K562 (cell line): ENCODE measurements around the gene PGA3. TPM values are rescaled to one million over a fixed set of nuclear protein-coding genes. Genes with fewer than 3 reads are reported as not detected.
"Not testable (repeated sequence)": the region's sequence is repeated elsewhere in the genome, so short reads cannot be mapped to it uniquely, and the experiment has no call there.

ENCODE experiments used
- ATAC-seq: fragments of 200-7000 bp; cut with Tn5 transposase; 3 replicates; pipeline ENCODE4 v1.9.1; 2020; ENCODE audit warnings: moderate library complexity
- BruUV-seq: library from RNA; stranded (reverse); fragments of 400-500 nt; replicated peaks from 2 replicates; lab custom pipeline; 2021; lab: Mats Ljungman, UMichigan
- CTCF ChIA-PET: fragments of 300-600 bp; formaldehyde crosslinking; extraction: SDS; loops from one replicate; lab custom pipeline; 2021; ENCODE audit warnings: low intra/inter-chr PET ratio; lab: Yijun Ruan, JAX
- POLR2A ChIA-PET: fragments of 300-600, 350-650 bp; sonication (Branson Sonifier 250); formaldehyde crosslinking; extraction: SDS; loops from one replicate; lab custom pipeline; 2021; ENCODE audit warnings: antibody characterized with exemption, inconsistent platforms; lab: Yijun Ruan, JAX
- DNase-seq, 4 experiments: peaks; one replicate each; pipeline versions ENCODE4 v3.0.0 to v3.0.0-alpha.2; 2011 to 2018; ENCODE audit warnings: low spot score in 3 of 4, mixed read lengths in 3 of 4; ENCODE audit errors: extremely low read depth in 1 of 4
- FAIRE-seq: peaks from 2 replicates; lab custom pipeline; 2011; peaks lifted over from hg19 to GRCh38; lab: Jason Lieb, UNC
- H2AFZ ChIP-seq: 2 replicates; pipeline ENCODE4 v1.6.0; 2011; ENCODE audit warnings: low read depth, low read length, control low read depth, inconsistent platforms
- H3K27ac ChIP-seq: fragments of 200-600 bp; 3 replicates; pipeline ENCODE4 v1.8.0; 2011; ENCODE audit warnings: low read depth, mild to moderate bottlenecking, control low read depth, inconsistent platforms, low read length, moderate library complexity, mixed read lengths; ENCODE audit errors: extremely low read depth
- H3K27me3 ChIP-seq, 2 experiments: fragments of 300-600 bp in 1 of 2; 2 replicates in 1 of 2; 3 replicates in 1 of 2; pipeline versions ENCODE4 v1.6.0 to v1.8.0; 2011; ENCODE audit warnings: inconsistent platforms in 2 of 2, low read length in 2 of 2, mild to moderate bottlenecking in 1 of 2, mixed read lengths in 1 of 2, moderate library complexity in 1 of 2; ENCODE audit not compliant: control insufficient read depth in 2 of 2, insufficient read depth in 2 of 2
- H3K36me3 ChIP-seq: fragments of 300-600 bp; 3 replicates; pipeline ENCODE4 v1.8.0; 2011; ENCODE audit warnings: mild to moderate bottlenecking, low read length, inconsistent platforms; ENCODE audit not compliant: control insufficient read depth, insufficient read depth
- H3K4me1 ChIP-seq, 2 experiments: fragments of 200-600 bp in 1 of 2; replicated peaks in 1 of 2; 2 replicates in 1 of 2; 3 replicates in 1 of 2; pipeline versions ENCODE4 v1.5.1 to v1.8.0; 2011; ENCODE audit warnings: inconsistent platforms in 2 of 2, low read length in 2 of 2, mild to moderate bottlenecking in 1 of 2, mixed read lengths in 1 of 2, moderate library complexity in 1 of 2; ENCODE audit not compliant: control insufficient read depth in 2 of 2, insufficient read depth in 2 of 2
- H3K4me2 ChIP-seq: 2 replicates; pipeline ENCODE4 v1.6.1; 2011; ENCODE audit warnings: low read length, control low read depth, inconsistent platforms, mixed read lengths; ENCODE audit not compliant: insufficient read depth
- H3K4me3 ChIP-seq: fragments of 200-600 bp; sonication (generic), shearing (Covaris generic); 2 replicates; pipeline ENCODE4 v1.5.1; 2016; ENCODE audit warnings: control low read depth, inconsistent platforms
- H3K79me2 ChIP-seq: fragments of 200-600 bp; 3 replicates; pipeline ENCODE4 v1.8.0; 2011; ENCODE audit warnings: low read length, inconsistent platforms; ENCODE audit not compliant: control insufficient read depth, insufficient read depth
- H3K9ac ChIP-seq, 2 experiments: 2 replicates each; pipeline versions ENCODE4 v1.6.0 to v1.6.1; 2011; ENCODE audit warnings: low read depth in 2 of 2, low read length in 2 of 2, control low read depth in 1 of 2, inconsistent platforms in 1 of 2, mild to moderate bottlenecking in 1 of 2, mixed read lengths in 1 of 2; ENCODE audit not compliant: insufficient read depth in 1 of 2
- H3K9me1 ChIP-seq: one replicate; pipeline ENCODE4 v1.6.0; 2011; ENCODE audit warnings: inconsistent platforms, mild to moderate bottlenecking, low read length, moderate library complexity; ENCODE audit not compliant: control insufficient read depth, insufficient read depth
- H3K9me3 ChIP-seq: replicated peaks from 2 replicates; pipeline ENCODE4 v1.5.1; 2011; ENCODE audit warnings: low read depth, low read length, inconsistent platforms; ENCODE audit not compliant: control insufficient read depth, insufficient read depth
- H4K20me1 ChIP-seq: replicated peaks from 2 replicates; pipeline ENCODE4 v1.6.1; 2011; ENCODE audit warnings: low read length, inconsistent platforms, mixed read lengths; ENCODE audit not compliant: control insufficient read depth, insufficient read depth
- CBX2 ChIP-seq: fragments of 200-600 bp; sonication (generic); IDR thresholded peaks from one replicate; pipeline ENCODE4 v1.6.1; 2012; ENCODE audit warnings: mild to moderate bottlenecking, low read length, inconsistent platforms; ENCODE audit not compliant: insufficient read depth, poor library complexity, severe bottlenecking
- L3MBTL2 ChIP-seq: fragments of 450-650 bp; IDR thresholded peaks from 2 replicates; pipeline ENCODE4 v1.6.1; 2016; ENCODE audit warnings: mild to moderate bottlenecking, moderate library complexity
- U2AF1 ChIP-seq: fragments of 200-400 bp; formaldehyde crosslinking; optimal IDR thresholded peaks from 2 replicates; pipeline ENCODE3; 2017; ENCODE audit warnings: mild to moderate bottlenecking, low read depth, low read length, moderate library complexity
- WGBS: fragments of 100-300 bp; shearing (Covaris generic); methylation state at CpG from one replicate; pipeline ENCODE4 v1.1.6; 2016; ENCODE audit warnings: low coverage, mixed read lengths; ENCODE audit not compliant: insufficient coverage; ENCODE audit errors: missing lambda C conversion rate; 5-methylcytosine and 5-hydroxymethylcytosine counted together
- in situ Hi-C: fragments of 300-500 bp; cut with MboI; formaldehyde crosslinking; loops from 4 replicates; pipeline ENCODE4 v1.15.0; 2018; ENCODE audit warnings: inconsistent platforms, mixed read lengths
- intact Hi-C: fragments of 100-400 bp; cut with micrococcal nuclease; formaldehyde crosslinking; loops from 2 replicates; pipeline ENCODE4 v1.14.2; 2022
- polyA plus RNA-seq, 8 experiments: library from polyadenylated mRNA; depleted of rRNA in 4 of 8; stranded (reverse) in 5 of 8; unstranded in 3 of 8; fragments of >200 nt; fragmentation: Nextera tagmentation in 2 of 8; fragmentation: Illumina TruSeq in 1 of 8; extraction: Ambion mirVana in 2 of 8; extraction: Trizol in 1 of 8; gene quantifications; 2 replicates each; pipeline versions ENCODE4 v1.2.1 to v1.2.3, GENCODE V29; 2011 to 2014; ENCODE audit warnings: inconsistent platforms in 1 of 8, missing spikeins in 1 of 8
- total RNA-seq, 7 experiments: library from RNA; depleted of rRNA in 6 of 7; stranded (reverse); fragments of >200 nt in 6 of 7; fragmentation: Illumina TruSeq in 2 of 7; extraction: Trizol in 2 of 7; gene quantifications; 2 replicates each; pipeline versions ENCODE4 v1.2.1 to v1.2.3, GENCODE V29; 2011 to 2021; ENCODE audit warnings: low replicate concordance in 1 of 7
- TF ChIP-seq, protein P1 (sequence below): sonication (generic); formaldehyde crosslinking; IDR thresholded peaks from 2 replicates; pipeline ENCODE4 v1.8.0; 2022; ENCODE audit warnings: mild to moderate bottlenecking, missing genetic modification reagents
- TF ChIP-seq, protein P2 (sequence below): sonication (generic); formaldehyde crosslinking; IDR thresholded peaks from 2 replicates; pipeline ENCODE4 v1.9.0; 2022; ENCODE audit warnings: mild to moderate bottlenecking, missing genetic modification reagents

The PGA3 gene
- total and polyA plus RNA-seq, 9 of the 15 experiments (the other 6 are each of a cell fraction or from before 2014, with no cell fraction given), result 0.15 to 0.18 (median 0.18) TPM; not detected in 6

DNA sequence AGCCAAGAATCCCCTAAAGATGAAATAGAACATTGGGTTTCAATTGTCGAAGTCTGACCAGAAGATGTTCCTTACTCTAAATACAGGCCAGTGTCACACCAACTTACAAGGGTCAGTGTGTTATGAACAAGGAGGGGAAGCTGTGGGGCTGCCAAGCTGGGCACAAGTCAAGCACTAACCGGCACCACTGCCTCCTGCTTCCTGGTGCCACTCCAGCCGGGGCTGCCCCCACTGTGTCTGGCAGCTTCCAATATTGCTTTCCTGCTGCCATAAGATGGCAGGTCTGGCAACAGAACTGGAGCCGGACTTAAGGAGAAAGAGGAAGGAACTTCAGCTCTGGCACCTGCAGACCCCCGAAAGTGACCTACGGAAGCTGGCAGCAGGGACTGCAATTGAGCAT lies 28.4 kb upstream of the PGA3 start:
- H4K20me1 ChIP-seq, result no peaks in the 10 kb centered on the region
- POLR2A ChIA-PET, result interaction anchor here (1.3 kb wide), 1 partner anchor 10 kb away, joined by 3 read pairs; no protein-coding TSS in a partner anchor
- no peak overlapping the region for H3K4me2 ChIP-seq
- H3K9me3 ChIP-seq, result peaks cover 5% of the 10 kb centered on the region; the same call in 1 of the 2 replicates
- H3K27me3 ChIP-seq, result peaks cover 30 to 48% of the 10 kb centered on the region in 2 experiments
- no peaks in the 10 kb centered on the region for H3K9me1 ChIP-seq
- no peak for DNase-seq
- H3K27ac ChIP-seq, result no peak overlapping the region
- 3% methylated on average over 6 of the region's 6 CpGs for WGBS
- H3K4me3 ChIP-seq, result no peak overlapping the region
- no peak for ATAC-seq
- no peak for FAIRE-seq
- intact Hi-C loops, result no loop called here
- H3K4me1 ChIP-seq, result no peaks in the 10 kb centered on the region; a peak in 1 of 5 replicates
- H3K9ac ChIP-seq, result no peak overlapping the region
- TF ChIP-seq, protein P1, sequence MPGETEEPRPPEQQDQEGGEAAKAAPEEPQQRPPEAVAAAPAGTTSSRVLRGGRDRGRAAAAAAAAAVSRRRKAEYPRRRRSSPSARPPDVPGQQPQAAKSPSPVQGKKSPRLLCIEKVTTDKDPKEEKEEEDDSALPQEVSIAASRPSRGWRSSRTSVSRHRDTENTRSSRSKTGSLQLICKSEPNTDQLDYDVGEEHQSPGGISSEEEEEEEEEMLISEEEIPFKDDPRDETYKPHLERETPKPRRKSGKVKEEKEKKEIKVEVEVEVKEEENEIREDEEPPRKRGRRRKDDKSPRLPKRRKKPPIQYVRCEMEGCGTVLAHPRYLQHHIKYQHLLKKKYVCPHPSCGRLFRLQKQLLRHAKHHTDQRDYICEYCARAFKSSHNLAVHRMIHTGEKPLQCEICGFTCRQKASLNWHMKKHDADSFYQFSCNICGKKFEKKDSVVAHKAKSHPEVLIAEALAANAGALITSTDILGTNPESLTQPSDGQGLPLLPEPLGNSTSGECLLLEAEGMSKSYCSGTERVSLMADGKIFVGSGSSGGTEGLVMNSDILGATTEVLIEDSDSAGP, result no peak
- TF ChIP-seq U2AF1, result no peak
- CTCF ChIA-PET, result no interaction called here
- no peak overlapping the region for H2AFZ ChIP-seq
- in situ Hi-C loops, result loop anchor here (5.0 kb wide), 1 partner anchor 338 kb away; no protein-coding TSS in a partner anchor
- H3K79me2 ChIP-seq, result no peaks in the 10 kb centered on the region
- BruUV-seq, result no TSS peak
- H3K36me3 ChIP-seq, result no peaks in the 10 kb centered on the region

DNA sequence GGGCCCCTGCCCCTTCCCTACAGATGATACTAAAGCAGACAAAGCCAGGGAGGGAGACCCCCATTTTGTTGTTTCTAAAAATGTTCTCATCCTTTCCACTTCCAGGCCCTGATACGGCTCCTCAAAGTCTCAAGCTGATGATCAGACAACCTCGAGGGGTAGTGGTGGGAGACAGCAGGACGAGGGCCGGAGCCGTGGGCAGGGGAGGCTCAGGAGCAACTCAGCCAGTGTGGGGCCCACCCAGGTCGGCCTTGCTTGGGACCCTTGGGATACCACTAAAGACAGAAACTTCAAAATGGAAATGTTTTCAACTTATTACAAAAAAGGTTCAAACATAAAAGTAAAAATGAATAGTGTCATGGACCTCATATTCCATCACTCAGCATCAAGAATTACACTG lies 26.9 kb upstream of the PGA3 start:
- ATAC-seq (no peak), DNase-seq (no peak), FAIRE-seq (no peak)
- ChIA-PET POLR2A (interaction anchor here (0.6 kb wide), 2 partner anchors 8 to 227 kb away, joined by 3 read pairs; no protein-coding TSS in a partner anchor), CTCF (no interaction called here)
- Histone ChIP-seq H2AFZ (no peak overlapping the region), H3K9me3 (peaks cover 5% of the 10 kb centered on the region; the same call in 1 of the 2 replicates), H3K4me2 (no peak overlapping the region), H3K9me1 (no peaks in the 10 kb centered on the region), H3K27me3 (peaks cover 37 to 60% of the 10 kb centered on the region in 2 experiments), H4K20me1 (no peaks in the 10 kb centered on the region), H3K36me3 (no peaks in the 10 kb centered on the region), H3K79me2 (no peaks in the 10 kb centered on the region), H3K9ac (no peak overlapping the region), H3K4me3 (no peak overlapping the region), H3K4me1 (no peaks in the 10 kb centered on the region; a peak in 1 of 5 replicates), H3K27ac (no peak overlapping the region)
- WGBS, result 2% methylated on average over 6 of the region's 6 CpGs
- no TSS peak for BruUV-seq
- no peak for TF ChIP-seq L3MBTL2
- TF ChIP-seq, protein P2, sequence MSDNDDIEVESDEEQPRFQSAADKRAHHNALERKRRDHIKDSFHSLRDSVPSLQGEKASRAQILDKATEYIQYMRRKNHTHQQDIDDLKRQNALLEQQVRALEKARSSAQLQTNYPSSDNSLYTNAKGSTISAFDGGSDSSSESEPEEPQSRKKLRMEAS (CRISPR knock-in tag), result no peak
- TF ChIP-seq CBX2, result peak; percentile 1
- in situ Hi-C loops, result loop anchor here (5.0 kb wide), 1 partner anchor 339 kb away; no protein-coding TSS in a partner anchor
- intact Hi-C loops, result no loop called here

DNA sequence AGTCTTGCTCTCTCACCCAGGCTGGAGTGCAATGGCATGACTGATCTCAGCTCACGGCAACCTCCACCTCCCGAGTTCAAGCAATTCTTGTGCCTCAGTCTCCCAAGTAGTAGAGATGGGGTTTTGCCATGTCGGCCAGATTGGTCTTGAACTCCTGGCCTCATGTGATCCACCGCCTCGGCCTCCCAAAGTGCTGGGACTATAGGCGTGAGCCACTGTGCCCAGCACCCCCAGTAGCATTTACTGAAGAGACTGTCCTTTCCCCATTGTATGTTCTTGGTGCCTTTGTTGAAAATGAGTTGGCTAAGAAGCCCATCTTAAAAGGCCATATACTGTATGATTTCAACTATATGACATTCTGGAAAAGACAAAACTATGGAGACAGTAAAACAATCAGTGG lies 23.1 kb upstream of the PGA3 start:
- H3K4me2 ChIP-seq, H3K9ac ChIP-seq, H3K36me3 ChIP-seq, H3K27ac ChIP-seq, ATAC-seq, in situ Hi-C loops, H3K4me3 ChIP-seq, H4K20me1 ChIP-seq, BruUV-seq, H3K9me3 ChIP-seq, H3K79me2 ChIP-seq, CTCF ChIA-PET, H3K4me1 ChIP-seq, H3K9me1 ChIP-seq, FAIRE-seq, H2AFZ ChIP-seq, intact Hi-C loops, DNase-seq: not testable (repeated sequence)
- POLR2A ChIA-PET, result interaction anchor here (0.6 to 0.7 kb wide), 2 partner anchors 187 to 836 kb away, joined by 3 to 4 read pairs; no protein-coding TSS in a partner anchor
- 5% methylated on average over 6 of the region's 6 CpGs for WGBS
- H3K27me3 ChIP-seq, result peaks cover 24 to 45% of the 10 kb centered on the region in 2 experiments
